Mesothelial cell of epicardium (in vitro differentiated cells): ENCODE data around the gene KCNE2. TPM values are rescaled to one million over a fixed set of nuclear protein-coding genes. Genes with fewer than 3 reads are reported as not detected.
"Not testable (repeated sequence)": the region's sequence is repeated elsewhere in the genome, so short reads cannot be mapped to it uniquely, and the experiment has no call there.

Source experiments
- DNase-seq, 2 experiments: peaks; one replicate each; pipeline ENCODE4 v3.0.0; 2021; ENCODE audit warnings: low spot score in 2 of 2; ENCODE audit not compliant: unreplicated experiment in 2 of 2
- H3K27ac Mint-ChIP-seq: 2 replicates; pipeline ENCODE4 v1.8.0; 2021; ENCODE audit warnings: mixed read lengths
- H3K27me3 Mint-ChIP-seq: 2 replicates; pipeline ENCODE4 v1.8.0; 2021; ENCODE audit warnings: low read depth, mixed read lengths
- H3K36me3 Mint-ChIP-seq: 2 replicates; pipeline ENCODE4 v1.8.0; 2021; ENCODE audit warnings: mixed read lengths
- H3K4me1 Mint-ChIP-seq: 2 replicates; pipeline ENCODE4 v1.8.0; 2021; ENCODE audit warnings: mixed read lengths
- H3K4me3 Mint-ChIP-seq: 2 replicates; pipeline ENCODE4 v1.8.0; 2021; ENCODE audit warnings: mild to moderate bottlenecking, moderate library complexity, mixed read lengths
- H3K9me3 Mint-ChIP-seq: 2 replicates; pipeline ENCODE4 v1.8.0; 2021; ENCODE audit warnings: mixed read lengths
- total RNA-seq: library from RNA; stranded (reverse); gene quantifications from 3 replicates; pipeline ENCODE4 v1.2.1, GENCODE V29; 2021
- TF ChIP-seq, protein P1 (sequence below): fragments of 200-600 bp; sonication (generic); IDR thresholded peaks from one replicate; pipeline ENCODE4 v1.5.0; 2021; ENCODE audit warnings: antibody characterized with exemption; ENCODE audit not compliant: unreplicated experiment

Gene KCNE2
- total RNA-seq, 1 donor from 2014 or later: 0.92 TPM

DNA sequence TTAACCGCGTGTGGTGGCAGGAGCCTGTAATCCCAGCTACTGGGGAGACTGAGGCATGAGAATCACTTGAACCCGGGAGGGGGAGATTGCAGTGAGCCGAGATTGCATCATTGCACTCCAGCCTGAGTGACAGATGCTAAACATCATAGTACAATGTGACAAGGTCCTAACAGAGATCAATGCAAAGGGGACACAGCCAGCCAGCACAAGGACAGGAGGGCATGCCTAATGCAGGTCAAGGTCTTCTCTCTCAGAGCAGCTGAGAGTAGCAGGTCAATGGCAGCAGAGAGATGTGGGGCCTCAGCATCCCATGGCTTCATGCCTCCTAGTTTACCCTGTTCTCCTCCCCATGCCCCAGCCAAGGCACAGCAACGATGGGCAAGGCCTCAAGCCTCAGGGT lies 8.5 kb downstream of the KCNE2 start:
- Mint-ChIP-seq H3K27me3 (peaks cover 5% of the 10 kb centered on the region), H3K4me1 (peaks cover 6% of the 10 kb centered on the region), H3K4me3 (no peak overlapping the region), H3K36me3 (no peaks in the 10 kb centered on the region), H3K9me3 (no peaks in the 10 kb centered on the region), H3K27ac (no peak overlapping the region)
- TF ChIP-seq, protein P1, sequence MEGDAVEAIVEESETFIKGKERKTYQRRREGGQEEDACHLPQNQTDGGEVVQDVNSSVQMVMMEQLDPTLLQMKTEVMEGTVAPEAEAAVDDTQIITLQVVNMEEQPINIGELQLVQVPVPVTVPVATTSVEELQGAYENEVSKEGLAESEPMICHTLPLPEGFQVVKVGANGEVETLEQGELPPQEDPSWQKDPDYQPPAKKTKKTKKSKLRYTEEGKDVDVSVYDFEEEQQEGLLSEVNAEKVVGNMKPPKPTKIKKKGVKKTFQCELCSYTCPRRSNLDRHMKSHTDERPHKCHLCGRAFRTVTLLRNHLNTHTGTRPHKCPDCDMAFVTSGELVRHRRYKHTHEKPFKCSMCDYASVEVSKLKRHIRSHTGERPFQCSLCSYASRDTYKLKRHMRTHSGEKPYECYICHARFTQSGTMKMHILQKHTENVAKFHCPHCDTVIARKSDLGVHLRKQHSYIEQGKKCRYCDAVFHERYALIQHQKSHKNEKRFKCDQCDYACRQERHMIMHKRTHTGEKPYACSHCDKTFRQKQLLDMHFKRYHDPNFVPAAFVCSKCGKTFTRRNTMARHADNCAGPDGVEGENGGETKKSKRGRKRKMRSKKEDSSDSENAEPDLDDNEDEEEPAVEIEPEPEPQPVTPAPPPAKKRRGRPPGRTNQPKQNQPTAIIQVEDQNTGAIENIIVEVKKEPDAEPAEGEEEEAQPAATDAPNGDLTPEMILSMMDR: no peak
- no peak for DNase-seq

DNA sequence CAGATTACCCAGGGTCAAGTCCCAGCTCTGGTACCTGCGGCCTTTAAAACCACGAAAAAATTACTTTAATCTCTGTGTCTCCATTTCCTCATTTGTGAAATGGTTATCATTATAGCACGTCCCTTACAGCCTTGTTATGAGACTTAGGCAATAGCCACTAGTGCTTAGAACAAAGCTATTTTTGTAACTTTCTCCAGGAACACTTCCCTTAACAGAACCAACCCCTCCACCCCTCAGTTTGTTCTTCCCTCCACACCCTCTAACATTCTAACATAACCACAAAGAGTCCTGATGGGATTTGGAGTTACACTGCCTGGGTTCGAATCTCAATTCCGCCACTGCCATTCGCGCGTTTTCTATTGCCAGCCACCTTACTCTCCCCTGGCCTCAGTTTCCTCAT lies 10.7 kb downstream of the KCNE2 start:
- not testable (repeated sequence) for H3K9me3 Mint-ChIP-seq, H3K4me3 Mint-ChIP-seq, DNase-seq, H3K27me3 Mint-ChIP-seq, H3K36me3 Mint-ChIP-seq, H3K27ac Mint-ChIP-seq, H3K4me1 Mint-ChIP-seq

DNA sequence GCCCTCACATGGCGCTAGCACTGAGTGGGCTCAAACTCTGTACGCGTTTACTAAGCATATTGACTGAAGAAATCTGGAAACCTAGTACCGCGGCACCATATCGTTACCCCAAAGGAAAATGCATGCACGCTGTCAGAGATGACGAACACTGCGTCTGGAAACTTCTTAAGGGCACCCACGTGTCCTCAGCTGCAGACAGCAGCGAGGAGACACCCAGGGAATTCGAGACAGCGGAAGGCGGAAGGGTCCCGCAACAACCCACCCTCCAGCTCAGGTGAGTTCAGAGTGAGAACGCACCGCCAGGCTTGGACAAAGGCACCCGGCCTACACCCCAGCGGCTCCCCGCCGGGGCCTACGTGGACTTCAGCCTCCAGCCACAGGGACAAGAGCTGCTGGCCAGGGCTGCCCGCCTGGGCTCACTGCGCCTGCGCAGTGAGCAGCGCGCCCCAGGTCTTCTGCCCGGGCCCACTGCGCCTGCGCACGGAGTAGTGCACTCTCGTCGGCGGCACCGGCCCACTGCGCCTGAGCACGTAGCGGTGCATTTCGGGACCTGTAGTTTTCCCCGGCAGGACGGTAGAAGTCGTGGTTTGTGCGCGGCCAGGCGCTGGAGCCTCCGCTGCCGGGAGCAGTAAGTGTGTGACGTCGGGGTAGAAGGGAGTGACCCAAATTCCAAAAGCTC lies 11.3 kb downstream of the KCNE2 start, which contains the start of gene SMIM11:
SMIM11 (plus strand) TSS at position 568 of the 679 bp plus-strand sequence. CDS start 3,998 bp downstream, outside the sequence.
- not testable (repeated sequence) for H3K4me3 Mint-ChIP-seq, H3K4me1 Mint-ChIP-seq, DNase-seq, H3K36me3 Mint-ChIP-seq, H3K27me3 Mint-ChIP-seq, H3K9me3 Mint-ChIP-seq, H3K27ac Mint-ChIP-seq

DNA sequence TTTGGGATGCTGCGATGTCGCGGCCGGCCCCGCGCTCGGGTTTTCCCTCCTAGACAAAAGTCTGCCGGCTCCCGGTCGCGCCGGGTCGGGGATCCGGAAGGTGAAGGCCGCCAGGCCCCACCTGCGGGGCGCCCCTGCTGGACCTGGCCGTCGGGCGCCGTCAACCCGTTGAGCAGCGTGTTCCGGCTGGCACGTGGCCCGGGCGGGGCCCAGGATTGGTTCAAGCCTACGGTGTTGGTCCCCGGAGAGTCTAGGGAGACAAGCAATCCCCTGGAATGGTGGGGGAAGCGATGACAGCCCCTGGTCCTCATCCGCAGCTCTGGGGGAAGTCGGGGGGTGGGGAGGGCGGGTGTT lies 11.8 kb downstream of the KCNE2 start:
- H3K4me1 Mint-ChIP-seq, H3K36me3 Mint-ChIP-seq, H3K4me3 Mint-ChIP-seq, H3K27ac Mint-ChIP-seq, H3K27me3 Mint-ChIP-seq, DNase-seq, H3K9me3 Mint-ChIP-seq: not testable (repeated sequence)

DNA sequence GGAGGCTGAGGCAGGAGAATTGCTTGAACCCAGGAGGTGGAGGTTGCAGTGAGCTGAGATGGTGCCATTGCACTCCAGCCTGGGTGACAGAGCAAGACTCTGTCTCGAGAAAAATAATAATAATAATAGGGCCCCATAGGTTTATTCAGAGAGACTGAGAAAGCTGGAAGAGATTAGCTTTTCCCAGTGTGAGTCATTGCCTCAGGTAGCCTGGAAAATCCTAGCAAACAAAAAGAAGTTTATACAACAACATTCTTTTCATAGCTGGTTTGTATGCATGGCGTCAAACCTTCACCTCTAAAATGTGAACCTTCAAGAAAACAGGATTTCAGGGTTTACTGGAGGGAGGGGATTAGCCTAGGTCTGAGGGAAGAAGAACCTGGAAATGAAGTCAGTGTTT lies 19.3 kb downstream of the KCNE2 start:
- not testable (repeated sequence) for H3K4me3 Mint-ChIP-seq, H3K36me3 Mint-ChIP-seq, H3K27me3 Mint-ChIP-seq, H3K27ac Mint-ChIP-seq, DNase-seq, H3K4me1 Mint-ChIP-seq, H3K9me3 Mint-ChIP-seq

DNA sequence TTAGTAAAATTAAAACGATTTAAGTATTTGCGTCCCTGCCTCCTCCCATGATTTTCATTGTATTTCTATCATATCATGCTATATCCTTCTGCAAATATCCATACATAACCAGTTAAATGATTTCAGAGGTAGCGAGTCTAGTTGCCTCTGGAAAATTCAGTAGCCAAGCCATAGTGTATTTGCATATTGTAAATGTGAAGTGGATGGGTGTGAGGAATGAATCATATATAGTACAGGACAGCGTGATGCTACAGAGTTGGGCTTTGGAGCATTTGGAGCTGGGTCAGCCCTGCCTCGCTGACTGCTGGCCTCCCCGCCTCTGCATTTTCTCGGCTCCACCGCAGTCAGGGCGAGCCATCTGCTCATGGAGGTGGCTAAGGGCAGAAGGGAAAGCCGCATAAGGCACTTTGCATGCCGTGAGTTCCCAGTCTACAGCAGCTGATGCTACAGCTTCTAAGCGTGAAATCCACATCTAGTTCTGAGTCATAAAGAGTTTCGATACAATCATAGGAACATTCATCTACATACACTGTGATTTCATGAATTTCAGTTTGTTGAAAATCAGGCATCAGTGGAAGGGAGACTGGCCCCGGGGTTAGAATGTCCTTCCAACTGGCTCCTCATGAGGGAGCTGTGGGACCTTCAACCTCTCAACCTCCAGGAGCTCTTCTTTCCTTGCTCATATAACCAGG lies 20.1 kb downstream of the KCNE2 start:
- not testable (repeated sequence) for DNase-seq, H3K27me3 Mint-ChIP-seq, H3K27ac Mint-ChIP-seq, H3K9me3 Mint-ChIP-seq, H3K4me3 Mint-ChIP-seq, H3K4me1 Mint-ChIP-seq, H3K36me3 Mint-ChIP-seq

DNA sequence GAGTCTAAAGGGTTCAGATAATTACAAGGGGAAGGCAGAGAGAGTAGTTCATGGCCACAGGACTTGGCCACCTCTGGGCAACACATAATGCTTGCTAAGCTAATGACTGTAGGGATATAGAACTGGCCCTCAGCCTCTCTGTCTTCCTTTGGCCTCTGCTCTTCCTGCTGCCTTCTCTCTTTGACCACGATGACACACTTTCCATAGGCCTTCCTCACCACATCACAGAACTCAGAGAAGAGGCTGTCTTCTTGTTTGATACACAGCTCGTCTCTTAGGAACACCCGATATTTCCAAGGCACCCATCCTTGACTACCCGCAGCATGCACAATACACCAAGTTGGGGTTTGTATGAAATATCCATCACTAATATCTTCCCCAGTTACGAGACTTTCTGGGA lies 36.7 kb downstream of the KCNE2 start:
- H3K27ac Mint-ChIP-seq, H3K9me3 Mint-ChIP-seq, H3K4me3 Mint-ChIP-seq, H3K36me3 Mint-ChIP-seq, DNase-seq, H3K27me3 Mint-ChIP-seq, H3K4me1 Mint-ChIP-seq: not testable (repeated sequence)

DNA sequence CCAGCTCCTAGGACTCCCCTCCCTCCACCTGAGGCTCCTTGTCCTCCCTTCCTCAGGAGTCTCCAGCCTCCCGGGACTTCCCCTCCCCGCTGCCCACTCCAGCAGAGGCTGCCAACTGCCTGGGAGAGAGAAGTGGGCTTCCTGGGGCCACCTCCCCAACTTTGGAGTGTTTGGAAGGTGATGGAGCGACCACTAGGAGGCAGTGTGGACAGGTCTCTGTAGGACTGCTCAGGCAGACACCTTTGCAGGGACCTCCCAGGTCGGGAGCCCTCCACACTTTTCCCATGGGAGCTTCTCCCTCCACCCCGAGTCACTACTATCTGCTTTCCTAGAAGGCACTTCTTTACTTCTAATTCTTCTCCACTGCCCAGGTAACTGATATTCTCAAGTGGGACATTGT lies 40.9 kb downstream of the KCNE2 start:
- not testable (repeated sequence) for H3K4me3 Mint-ChIP-seq, H3K27me3 Mint-ChIP-seq, H3K27ac Mint-ChIP-seq, DNase-seq, H3K36me3 Mint-ChIP-seq, H3K9me3 Mint-ChIP-seq, H3K4me1 Mint-ChIP-seq

DNA sequence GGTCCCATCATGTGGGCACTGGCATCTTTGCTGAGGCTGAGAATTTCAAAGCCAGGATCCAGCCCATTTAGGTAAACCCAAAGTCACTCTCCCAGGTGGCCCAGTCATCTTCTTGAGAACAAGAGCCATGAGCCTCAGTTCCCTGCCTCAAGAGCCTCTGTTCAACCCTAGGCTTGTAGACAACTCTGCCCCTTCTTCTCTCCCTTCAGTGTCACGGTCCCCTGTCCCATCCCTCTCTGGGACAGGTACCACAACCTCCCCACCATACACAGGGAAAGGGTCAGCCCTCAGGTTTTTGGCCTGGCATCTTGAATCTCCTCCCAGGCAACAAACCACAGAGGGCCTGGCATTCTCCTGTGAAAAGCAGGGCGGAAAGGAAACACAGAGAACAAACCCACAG lies 41.9 kb downstream of the KCNE2 start:
- not testable (repeated sequence) for H3K4me3 Mint-ChIP-seq, DNase-seq, H3K4me1 Mint-ChIP-seq, H3K27ac Mint-ChIP-seq, H3K9me3 Mint-ChIP-seq, H3K36me3 Mint-ChIP-seq, H3K27me3 Mint-ChIP-seq

DNA sequence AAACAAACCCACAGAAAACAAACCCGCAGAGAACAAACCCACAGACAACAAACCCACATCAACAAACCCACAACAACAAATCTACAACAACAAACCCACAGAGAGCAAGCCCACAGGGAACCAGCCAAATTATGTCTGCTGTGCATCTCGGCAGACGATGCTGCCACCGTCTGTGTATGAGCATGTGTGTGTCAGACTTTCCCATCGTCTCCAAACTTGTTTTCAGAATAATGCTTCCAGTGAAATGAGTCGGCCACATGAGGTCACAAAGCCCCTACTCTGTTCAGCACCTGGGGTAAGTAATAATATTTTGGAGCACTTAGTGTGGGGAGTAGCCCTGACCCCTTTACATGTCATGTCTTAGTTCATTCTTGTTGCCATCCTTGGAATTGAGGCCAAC lies 42.3 kb downstream of the KCNE2 start:
- not testable (repeated sequence) for DNase-seq, H3K4me3 Mint-ChIP-seq, H3K27ac Mint-ChIP-seq, H3K4me1 Mint-ChIP-seq, H3K27me3 Mint-ChIP-seq, H3K36me3 Mint-ChIP-seq, H3K9me3 Mint-ChIP-seq

DNA sequence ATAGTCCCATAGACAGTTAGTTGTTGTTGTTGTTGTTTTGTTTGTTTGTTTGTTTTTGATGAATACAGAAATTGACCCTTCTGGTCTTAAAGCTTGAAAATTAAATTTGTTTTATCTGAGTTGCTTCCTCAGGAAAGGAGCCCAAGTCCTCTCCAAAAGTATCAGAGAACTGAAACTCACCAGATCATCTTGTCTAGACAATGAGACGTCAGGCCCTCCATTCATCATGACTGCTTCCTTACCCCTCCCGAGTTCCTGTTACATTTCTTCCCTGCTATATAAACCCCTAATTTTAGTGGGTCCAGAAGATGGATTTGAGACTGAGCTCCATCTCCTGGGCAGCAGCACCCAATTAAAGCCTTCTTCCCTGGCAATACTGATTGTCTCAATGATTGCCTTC lies 42.9 kb downstream of the KCNE2 start:
- DNase-seq, H3K9me3 Mint-ChIP-seq, H3K27ac Mint-ChIP-seq, H3K4me3 Mint-ChIP-seq, H3K27me3 Mint-ChIP-seq, H3K36me3 Mint-ChIP-seq, H3K4me1 Mint-ChIP-seq: not testable (repeated sequence)

DNA sequence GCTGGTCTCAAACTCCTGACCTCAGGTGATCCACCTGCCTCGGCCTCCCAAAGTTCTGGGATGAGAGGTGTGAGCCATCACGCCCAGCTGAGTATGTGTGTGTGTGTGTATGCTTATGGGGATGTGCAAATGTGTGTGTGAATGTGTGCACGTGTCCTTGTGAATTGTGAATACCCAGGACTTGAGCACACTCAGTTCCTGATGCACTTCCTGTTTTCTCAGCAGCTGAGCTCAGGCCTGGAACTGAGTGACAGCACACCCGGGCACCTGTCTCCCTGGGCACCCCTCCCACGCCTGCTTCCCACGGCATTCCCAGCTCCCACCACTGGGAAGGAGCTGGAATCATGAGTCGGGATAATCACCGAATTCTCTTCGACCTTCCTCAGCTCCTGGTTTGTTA lies 43.5 kb downstream of the KCNE2 start:
- not testable (repeated sequence) for H3K9me3 Mint-ChIP-seq

DNA sequence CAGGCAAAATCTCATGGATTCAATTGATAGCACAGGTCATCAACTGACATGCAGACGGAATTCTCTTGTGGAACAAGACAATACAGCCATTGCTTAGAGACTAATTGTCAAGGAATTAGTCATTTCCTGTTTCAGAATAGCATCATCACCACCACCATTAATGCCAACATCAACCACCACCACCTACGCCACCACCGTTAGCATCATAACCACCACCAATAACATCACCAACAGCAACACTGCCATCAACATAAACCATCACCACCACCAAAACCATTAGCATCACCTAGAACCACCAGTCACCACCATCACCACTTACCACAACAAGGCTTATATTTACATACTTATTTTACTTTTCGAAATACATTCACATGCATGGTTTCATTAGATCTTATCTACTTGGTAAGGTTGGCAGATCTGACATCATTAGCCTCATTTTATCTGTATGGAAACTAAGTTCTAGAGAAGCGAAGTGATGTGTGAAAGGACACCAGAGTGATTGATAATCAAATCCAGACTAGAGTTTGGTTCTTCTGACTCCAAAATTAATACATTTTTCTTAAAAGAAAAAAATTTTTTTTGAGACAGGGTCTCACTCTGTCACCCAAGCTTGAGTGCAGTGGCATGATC lies 53.8 kb downstream of the KCNE2 start:
- H3K4me3 Mint-ChIP-seq, H3K36me3 Mint-ChIP-seq, H3K4me1 Mint-ChIP-seq, DNase-seq, H3K9me3 Mint-ChIP-seq, H3K27ac Mint-ChIP-seq, H3K27me3 Mint-ChIP-seq: not testable (repeated sequence)

More for the DNA sequence above, 43.5 kb downstream of the KCNE2 start:
- not testable (repeated sequence) for H3K4me1 Mint-ChIP-seq, H3K4me3 Mint-ChIP-seq, H3K27ac Mint-ChIP-seq, H3K27me3 Mint-ChIP-seq, H3K36me3 Mint-ChIP-seq, DNase-seq
